Cardiac fibroblast (primary cell): ENCODE measurements around the gene TCIRG1.

Experiments used
- DNase-seq, 2 donors: peaks; one replicate each; pipeline versions ENCODE4 v3.0.0 to v3.0.0-alpha.2; 2010; ENCODE audit warnings: low read depth in 2 of 2
- H3K4me3 ChIP-seq, 2 donors: replicated peaks in 1 of 2; 1 replicate in 1 of 2; 2 replicates in 1 of 2; pipeline ENCODE4 v1.5.1; 2011; ENCODE audit warnings: low read depth in 2 of 2, low read length in 2 of 2, mild to moderate bottlenecking in 2 of 2, moderate library complexity in 1 of 2
- CTCF ChIP-seq: IDR thresholded peaks from one replicate; pipeline ENCODE4 v1.5.1; 2011; ENCODE audit warnings: low read depth, mild to moderate bottlenecking, low read length, inconsistent platforms

TCIRG1 gene

DNA sequence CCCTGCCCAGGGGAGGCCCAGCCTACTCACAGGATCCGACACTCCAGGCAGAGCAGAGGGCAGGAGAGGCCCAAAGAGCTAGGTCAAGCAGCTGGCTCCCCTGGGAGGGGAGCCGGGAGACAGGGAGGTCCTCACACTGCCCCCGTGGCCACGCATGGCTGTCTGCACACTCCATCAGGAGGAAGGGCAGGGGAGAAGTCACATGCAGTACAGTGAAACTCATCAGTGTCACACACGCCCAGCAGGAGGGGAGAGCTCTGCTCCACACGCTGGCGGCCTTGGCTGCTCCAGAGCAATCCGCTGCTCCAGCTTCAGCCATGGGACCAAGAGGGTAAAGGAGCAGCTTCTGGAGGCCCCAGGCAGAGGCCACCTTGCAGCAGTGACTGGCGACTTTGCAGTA, 14.3 kb downstream of the TCIRG1 start:
- TF ChIP-seq CTCF = no peak
- no peak for DNase-seq
- H3K4me3 ChIP-seq = no peak overlapping the region

DNA sequence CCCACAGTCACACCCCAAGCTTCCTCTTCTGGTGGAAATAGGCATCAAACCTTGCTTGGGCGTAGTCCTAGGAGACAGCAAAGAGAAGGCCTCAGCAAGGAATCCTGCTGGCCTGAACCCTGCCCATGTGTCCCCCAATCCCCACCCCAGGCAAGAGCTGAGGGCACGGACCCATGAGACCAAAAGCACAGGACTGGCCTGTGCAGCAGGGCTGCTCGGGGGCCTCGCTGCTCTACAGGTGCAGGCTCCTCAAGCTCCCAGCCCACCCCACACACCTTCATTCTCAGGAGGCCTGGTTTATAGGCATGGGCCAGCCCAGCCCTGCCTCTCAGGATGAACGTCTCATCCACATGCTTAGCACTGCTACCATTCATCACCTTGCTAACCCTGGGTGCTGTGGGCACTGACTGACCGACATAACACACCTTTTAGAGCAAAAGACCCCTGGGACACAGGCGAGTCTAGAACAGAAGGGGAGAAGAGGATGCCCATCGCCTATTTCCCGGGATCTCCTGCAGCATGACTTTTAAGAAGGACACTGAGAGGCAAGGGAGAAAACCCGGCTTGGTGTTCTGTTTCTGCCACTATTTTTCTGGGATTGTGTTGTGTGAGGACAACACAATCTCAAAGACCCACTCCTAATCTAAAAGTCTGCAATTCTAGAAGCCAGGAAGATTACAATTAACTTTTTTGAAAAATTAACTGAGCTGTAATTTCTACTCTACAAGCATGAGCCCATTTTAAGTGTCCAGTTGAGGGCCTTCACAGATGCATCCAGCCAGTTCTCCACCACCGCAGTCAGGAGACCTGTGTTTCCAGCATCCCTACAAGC, 15.4 kb downstream of the TCIRG1 start:
- no peak for DNase-seq
- no peak overlapping the region for H3K4me3 ChIP-seq
- TF ChIP-seq CTCF = no peak

- H3K4me3 ChIP-seq = no peak overlapping the region
- no peak for TF ChIP-seq CTCF
- no peak for DNase-seq
These were observed 17.8 kb downstream of the TCIRG1 start for GRCh38 chr11:68056317-68057285.

GRCh38 chr11:68057807-68058206, 19.0 kb downstream of the TCIRG1 start:
- no peak for TF ChIP-seq CTCF
- DNase-seq = no peak
- no peak overlapping the region for H3K4me3 ChIP-seq

DNA sequence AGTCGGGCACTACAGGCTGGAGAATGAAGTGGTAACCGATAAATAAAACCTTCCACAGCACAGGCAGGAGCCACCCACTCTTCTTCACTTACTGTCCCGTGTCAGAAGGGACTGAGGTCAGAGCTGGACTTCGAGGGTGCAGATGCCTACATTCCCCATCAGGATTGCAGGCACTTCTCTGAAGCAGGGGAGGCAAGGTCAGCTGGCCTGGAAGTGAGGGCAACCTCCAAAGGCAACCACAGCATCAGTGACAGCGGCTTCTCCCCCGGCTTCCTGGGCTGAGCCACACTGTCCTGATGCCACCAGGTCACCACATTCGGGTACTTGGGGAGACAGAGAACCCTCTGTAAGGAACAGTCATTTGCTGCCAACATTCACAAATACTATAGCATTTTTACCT, 22.7 kb downstream of the TCIRG1 start:
- no peak for DNase-seq

DNA sequence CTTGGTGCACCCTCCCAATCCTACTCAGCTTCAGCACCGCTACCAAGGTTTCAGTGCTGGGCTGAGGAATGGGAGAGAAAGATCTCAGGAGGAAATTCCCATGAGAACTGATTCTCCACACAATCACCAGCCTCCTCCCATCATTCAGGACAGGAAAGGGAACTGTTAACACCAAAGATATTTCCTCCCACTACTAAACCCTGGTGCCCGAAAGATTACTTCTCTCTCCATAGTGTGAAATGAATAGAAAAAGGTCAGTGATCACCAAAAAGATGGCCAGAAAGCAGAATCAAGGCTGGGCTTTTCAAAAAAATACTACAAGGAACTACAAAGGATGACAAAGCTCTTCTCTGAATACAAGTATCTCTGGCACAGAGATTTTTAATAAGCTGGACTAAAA, 26.1 kb downstream of the TCIRG1 start:
- DNase-seq = no peak
- no peak for TF ChIP-seq CTCF
- no peak overlapping the region for H3K4me3 ChIP-seq

More for the DNA sequence above, 22.7 kb downstream of the TCIRG1 start:
- H3K4me3 ChIP-seq = no peak overlapping the region
- no peak for TF ChIP-seq CTCF
